ENCODE measurements around the gene THUMPD1. TPM values are rescaled to one million over a fixed set of nuclear protein-coding genes. Genes with fewer than 3 reads are reported as not detected.
A peak's percentile ranks its signal among the peaks of the same experiment; 100 is the strongest.
"Not testable (repeated sequence)": the region's sequence is repeated elsewhere in the genome, so short reads cannot be mapped to it uniquely, and the experiment has no call there.

THUMPD1 gene
- 26.9 and 33.4 TPM in 2 replicates for polyA plus RNA-seq (2014; cell fraction: cytosol; rRNA removed)
- polyA plus RNA-seq (2014; cell fraction: nucleus; rRNA removed), result 25.8 and 32.2 TPM in 2 replicates

GRCh38 chr16:20741554-20742285 is at the start of gene THUMPD1:
Gene THUMPD1 (minus strand): TSS chr16:20741818. CDS start chr16:20741739, 79 bp downstream.
- DNase-seq (ENCODE audit: low spot score), result peak; percentile 93

GRCh38 chr16:20789130-20789529 is 47.5 kb upstream of the THUMPD1 start:
- no peak for DNase-seq (ENCODE audit: low spot score)

GRCh38 chr16:20784204-20784603 is 42.6 kb upstream of the THUMPD1 start:
- DNase-seq (ENCODE audit: low spot score), result no peak

GRCh38 chr16:20782470-20782869 is 40.9 kb upstream of the THUMPD1 start:
- DNase-seq (ENCODE audit: low spot score), result no peak

- no peak for DNase-seq (ENCODE audit: low spot score)
These were observed 40.1 kb upstream of the THUMPD1 start for GRCh38 chr16:20781697-20782096.

- peak; percentile 55 for DNase-seq (ENCODE audit: low spot score)
These were observed 33.2 kb upstream of the THUMPD1 start for GRCh38 chr16:20774703-20775362.

- DNase-seq (ENCODE audit: low spot score), result no peak
These were observed 32.1 kb upstream of the THUMPD1 start for GRCh38 chr16:20773679-20774078.

GRCh38 chr16:20768818-20769217 is 27.2 kb upstream of the THUMPD1 start:
- no peak for DNase-seq (ENCODE audit: low spot score)

- no peak for DNase-seq (ENCODE audit: low spot score)
These were observed 26.5 kb upstream of the THUMPD1 start for GRCh38 chr16:20768121-20768520.

- no peak for DNase-seq (ENCODE audit: low spot score)
These were observed 26.0 kb upstream of the THUMPD1 start for GRCh38 chr16:20767577-20767976.

GRCh38 chr16:20766294-20766693 is 24.7 kb upstream of the THUMPD1 start:
- DNase-seq (ENCODE audit: low spot score), result no peak

GRCh38 chr16:20765732-20766131 is 24.1 kb upstream of the THUMPD1 start:
- no peak for DNase-seq (ENCODE audit: low spot score)

GRCh38 chr16:20764448-20764847 is 22.8 kb upstream of the THUMPD1 start:
- DNase-seq (ENCODE audit: low spot score), result not testable (repeated sequence)

- DNase-seq (ENCODE audit: low spot score), result peak; percentile 5
These were observed 22.0 kb upstream of the THUMPD1 start, which contains the start of gene ACSM3 for GRCh38 chr16:20763461-20764232. Gene ACSM3 (plus strand): TSS chr16:20764014. CDS start chr16:20770035, 6,021 bp downstream.

GRCh38 chr16:20762404-20763123 is 20.9 kb upstream of the THUMPD1 start:
- DNase-seq (ENCODE audit: low spot score), result no peak

- DNase-seq (ENCODE audit: low spot score), result no peak
These were observed 19.6 kb upstream of the THUMPD1 start for GRCh38 chr16:20761175-20761574.

GRCh38 chr16:20760346-20760745 is 18.7 kb upstream of the THUMPD1 start:
- DNase-seq (ENCODE audit: low spot score), result no peak

GRCh38 chr16:20755799-20756198 is 14.2 kb upstream of the THUMPD1 start:
- DNase-seq (ENCODE audit: low spot score), result not testable (repeated sequence)

- no peak for DNase-seq (ENCODE audit: low spot score)
These were observed 13.6 kb upstream of the THUMPD1 start for GRCh38 chr16:20755238-20755637.

GRCh38 chr16:20753727-20754126 is 12.1 kb upstream of the THUMPD1 start:
- DNase-seq (ENCODE audit: low spot score), result no peak

- DNase-seq (ENCODE audit: low spot score), result no peak
These were observed 8.9 kb upstream of the THUMPD1 start for GRCh38 chr16:20750558-20750957.
